ENCODE measurements around the gene NOX4.
"Not testable (repeated sequence)": the region's sequence is repeated elsewhere in the genome, so short reads cannot be mapped to it uniquely, and the experiment has no call there.

Gene NOX4

GRCh38 chr11:89458716-89459115 lies 32.5 kb downstream of the NOX4 start:
- peak; percentile 13 for DNase-seq (ENCODE audit: low read depth)

GRCh38 chr11:89457190-89457589 lies 34.0 kb downstream of the NOX4 start:
- no peak for DNase-seq (ENCODE audit: low read depth)

- DNase-seq (ENCODE audit: low read depth) = no peak
Observed at GRCh38 chr11:89456681-89457080, 34.5 kb downstream of the NOX4 start.

GRCh38 chr11:89452780-89453179 lies 38.4 kb downstream of the NOX4 start:
- no peak for DNase-seq (ENCODE audit: low read depth)

GRCh38 chr11:89447845-89448244 lies 43.3 kb downstream of the NOX4 start:
- DNase-seq (ENCODE audit: low read depth) = no peak

GRCh38 chr11:89443361-89444322 lies 47.5 kb downstream of the NOX4 start:
- no peak for DNase-seq (ENCODE audit: low read depth)

- no peak for DNase-seq (ENCODE audit: low read depth)
Observed at GRCh38 chr11:89442801-89443200, 48.4 kb downstream of the NOX4 start.

GRCh38 chr11:89441606-89442005 lies 49.6 kb downstream of the NOX4 start:
- DNase-seq (ENCODE audit: low read depth) = no peak

GRCh38 chr11:89437317-89437716 lies 53.9 kb downstream of the NOX4 start:
- DNase-seq (ENCODE audit: low read depth) = no peak

- peak; percentile 52 for DNase-seq (ENCODE audit: low read depth)
Observed at GRCh38 chr11:89436071-89436470, 55.1 kb downstream of the NOX4 start.

- no peak for DNase-seq (ENCODE audit: low read depth)
Observed at GRCh38 chr11:89433278-89433677, 57.9 kb downstream of the NOX4 start.

- not testable (repeated sequence) for DNase-seq (ENCODE audit: low read depth)
Observed at GRCh38 chr11:89432182-89432581, 59.0 kb downstream of the NOX4 start.

GRCh38 chr11:89426501-89426900 lies 64.7 kb downstream of the NOX4 start:
- DNase-seq (ENCODE audit: low read depth) = not testable (repeated sequence)

- DNase-seq (ENCODE audit: low read depth) = no peak
Observed at GRCh38 chr11:89421718-89422117, 69.5 kb downstream of the NOX4 start.

- no peak for DNase-seq (ENCODE audit: low read depth)
Observed at GRCh38 chr11:89420981-89421380, 70.2 kb downstream of the NOX4 start.

GRCh38 chr11:89416961-89417360 lies 74.2 kb downstream of the NOX4 start:
- no peak for DNase-seq (ENCODE audit: low read depth)

GRCh38 chr11:89411112-89411511 lies 80.1 kb downstream of the NOX4 start:
- DNase-seq (ENCODE audit: low read depth) = not testable (repeated sequence)

- not testable (repeated sequence) for DNase-seq (ENCODE audit: low read depth)
Observed at GRCh38 chr11:89410666-89411065, 80.5 kb downstream of the NOX4 start.

GRCh38 chr11:89408441-89408840 lies 82.7 kb downstream of the NOX4 start:
- not testable (repeated sequence) for DNase-seq (ENCODE audit: low read depth)

- peak; percentile 41 for DNase-seq (ENCODE audit: low read depth)
Observed at GRCh38 chr11:89405629-89406028, 85.5 kb downstream of the NOX4 start.

GRCh38 chr11:89391654-89392053 lies 99.5 kb downstream of the NOX4 start:
- DNase-seq (ENCODE audit: low read depth) = not testable (repeated sequence)

GRCh38 chr11:89387501-89387900 lies 103.7 kb downstream of the NOX4 start:
- DNase-seq (ENCODE audit: low read depth) = not testable (repeated sequence)

- DNase-seq (ENCODE audit: low read depth) = not testable (repeated sequence)
Observed at GRCh38 chr11:89382986-89383385, 108.2 kb downstream of the NOX4 start.

- peak; percentile 96 for DNase-seq (ENCODE audit: low read depth)
Observed at GRCh38 chr11:89381094-89381493, 110.1 kb downstream of the NOX4 start.

All from EH (cell line).